Stimulated activated CD4-positive, alpha-beta T cell treated with anti-CD3 and anti-CD28 coated beads, Interleukin-12 subunit alpha, Interleukin-12 subunit beta, amount 100 ng/mL, for 4 hours (primary cell): ENCODE data around the gene LPGAT1.
"Not testable (repeated sequence)": the region's sequence is repeated elsewhere in the genome, so short reads cannot be mapped to it uniquely, and the experiment has no call there.

Experiments used
- DNase-seq: peaks from one replicate; pipeline ENCODE4 v3.0.0-alpha.2; 2020

The LPGAT1 gene

DNA sequence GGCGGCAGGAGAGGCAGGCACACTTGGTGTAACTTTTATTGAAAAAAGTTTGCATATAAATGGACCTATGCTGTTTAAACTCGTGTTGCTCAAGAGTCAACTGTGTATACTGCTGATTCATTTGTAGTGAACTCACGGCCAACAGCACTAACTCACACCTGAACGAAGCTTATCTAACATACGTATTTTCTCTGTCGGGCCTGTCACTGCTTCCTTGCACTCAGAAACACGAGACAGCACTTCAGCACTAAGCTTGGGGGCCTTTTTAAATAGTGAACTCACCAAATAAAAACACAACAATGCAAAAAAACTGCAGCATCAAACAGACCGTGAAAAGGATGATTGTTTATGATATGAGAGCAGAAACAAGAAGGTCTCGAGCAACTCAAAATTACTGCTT is 96.2 kb downstream of the LPGAT1 start:
- no peak for DNase-seq

DNA sequence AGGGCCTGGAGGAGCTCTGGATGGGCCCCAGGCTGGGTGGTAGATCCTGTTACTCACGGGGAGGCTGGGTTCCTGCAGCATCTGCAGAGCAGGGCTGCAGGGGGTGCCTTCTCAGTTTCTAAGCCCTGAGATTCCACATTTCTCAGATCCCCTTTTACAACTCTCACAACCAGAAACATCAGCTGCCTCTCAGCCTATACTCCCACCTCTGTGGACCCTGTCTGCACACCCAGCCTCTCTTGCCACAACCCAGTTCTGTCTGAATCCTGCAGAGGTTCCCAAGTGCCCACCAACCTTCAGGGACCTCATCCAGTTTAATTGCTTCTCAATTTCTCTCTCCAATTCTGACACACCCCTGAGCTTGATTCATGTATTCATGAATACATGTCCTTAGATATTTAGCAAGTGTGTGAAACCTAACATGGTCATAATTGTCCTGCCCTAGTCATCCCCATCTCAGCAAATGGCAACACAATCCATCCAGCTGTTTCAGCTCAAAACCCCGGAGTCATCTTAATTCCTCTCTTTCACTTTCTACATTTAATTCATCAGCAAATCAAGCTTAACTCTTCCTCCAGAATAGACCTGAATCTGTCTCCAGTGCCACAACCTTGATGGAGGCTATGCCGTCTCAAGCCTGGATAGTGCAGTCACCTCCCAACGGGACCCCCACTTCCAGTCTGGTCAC is 98.1 kb downstream of the LPGAT1 start:
- DNase-seq: no peak

DNA sequence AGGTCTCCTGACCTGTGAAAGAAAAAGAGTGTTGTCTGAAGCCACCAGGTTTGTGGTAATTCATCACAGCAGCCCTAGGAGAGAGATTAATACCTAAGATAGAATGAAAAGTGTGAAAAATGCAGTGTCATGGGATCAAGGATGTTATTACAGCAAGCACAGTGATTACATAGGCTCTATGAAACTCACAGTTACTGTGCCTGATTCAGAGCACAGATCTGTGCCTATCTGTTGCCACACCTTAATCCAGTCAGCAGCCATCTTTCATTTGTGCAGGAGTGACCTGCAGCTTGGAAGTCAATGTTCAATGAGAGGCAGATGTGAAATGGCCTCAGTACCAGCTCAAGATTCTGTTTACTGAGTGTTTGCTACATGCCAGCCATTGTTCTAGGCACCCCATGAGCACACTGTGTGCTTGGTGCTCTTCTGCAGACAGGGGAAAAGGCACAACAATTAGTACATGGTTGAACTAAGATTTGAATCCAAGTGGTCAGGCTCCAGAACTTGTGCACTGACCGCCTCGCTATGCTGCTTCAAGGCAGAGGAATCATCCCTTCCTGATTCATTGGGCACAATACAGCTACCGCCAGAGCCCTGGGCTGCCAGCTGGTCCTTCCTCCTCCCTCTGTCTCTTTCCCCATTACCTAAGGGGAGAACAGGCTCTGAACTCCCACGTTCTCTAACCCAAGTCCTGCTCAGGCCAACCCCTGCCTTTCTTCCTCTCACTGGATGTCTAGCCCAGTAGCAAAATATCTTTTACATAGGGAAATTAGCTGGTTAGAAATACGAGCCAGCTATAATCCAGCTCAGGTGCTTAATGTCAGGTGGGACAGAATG is 98.9 kb downstream of the LPGAT1 start:
- DNase-seq: no peak

DNA sequence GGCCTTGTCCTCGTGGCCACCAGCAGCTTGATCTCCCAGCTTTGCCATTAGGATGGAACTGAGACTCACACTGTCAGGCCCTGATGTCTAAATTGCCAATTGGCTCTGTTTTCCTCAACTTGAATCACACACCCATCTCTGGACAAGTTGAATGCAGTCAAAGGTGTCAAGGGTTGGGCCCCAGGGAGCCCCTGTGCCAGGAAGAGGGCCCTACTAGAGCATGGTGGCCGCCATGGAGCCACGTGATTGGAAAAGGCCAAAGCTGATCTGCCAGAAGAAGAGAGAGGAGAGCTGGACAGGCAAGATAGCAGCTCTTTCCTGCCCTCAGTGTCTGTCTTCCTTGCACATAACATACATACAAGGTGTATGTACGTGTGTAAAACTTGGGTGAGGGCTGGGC is 100.2 kb downstream of the LPGAT1 start:
- no peak for DNase-seq

DNA sequence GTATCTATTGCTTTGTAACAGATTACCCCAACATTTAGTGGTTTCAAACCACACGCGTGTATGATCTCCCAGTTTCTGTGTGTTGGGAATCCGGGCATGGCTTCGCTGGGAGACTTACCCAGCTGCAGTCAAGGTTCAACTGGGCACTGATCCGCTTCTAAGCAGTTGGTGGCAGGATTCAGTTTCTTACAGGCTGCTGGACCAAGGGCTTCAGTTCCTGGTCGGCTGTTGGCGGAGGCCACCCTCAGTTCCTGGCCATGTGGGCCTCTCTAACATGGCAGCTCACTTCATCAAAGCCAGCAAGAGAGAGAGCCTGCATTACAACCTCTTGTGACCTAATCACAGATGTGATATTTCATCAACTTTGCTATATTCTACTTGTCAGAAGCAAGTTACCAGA is 101.3 kb downstream of the LPGAT1 start:
- DNase-seq: no peak

DNA sequence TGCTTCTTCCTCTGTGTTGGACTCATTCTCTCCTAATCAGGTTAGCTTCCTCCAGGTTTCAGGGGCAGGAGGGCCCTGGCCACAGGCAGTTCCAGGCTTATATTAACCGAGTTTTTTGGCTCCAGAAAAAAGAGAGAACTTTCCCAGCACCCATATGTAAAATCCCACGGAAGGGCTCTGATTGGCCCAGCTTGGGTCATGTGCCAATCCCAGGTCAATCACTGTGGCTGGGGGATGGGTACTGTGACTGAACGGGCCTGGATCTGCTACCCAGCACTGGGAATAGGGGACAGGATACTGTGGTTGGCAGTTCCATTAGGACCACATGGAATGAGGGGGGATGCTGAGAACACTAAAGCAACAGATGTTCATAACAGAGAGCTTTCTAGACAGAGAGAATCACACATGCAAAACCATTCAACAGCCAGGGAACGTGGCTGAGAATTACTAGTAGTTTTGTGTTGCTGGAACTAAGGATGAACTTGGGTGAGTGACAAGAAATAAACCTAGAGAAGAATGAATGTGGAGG is 104.0 kb downstream of the LPGAT1 start:
- DNase-seq: no peak

DNA sequence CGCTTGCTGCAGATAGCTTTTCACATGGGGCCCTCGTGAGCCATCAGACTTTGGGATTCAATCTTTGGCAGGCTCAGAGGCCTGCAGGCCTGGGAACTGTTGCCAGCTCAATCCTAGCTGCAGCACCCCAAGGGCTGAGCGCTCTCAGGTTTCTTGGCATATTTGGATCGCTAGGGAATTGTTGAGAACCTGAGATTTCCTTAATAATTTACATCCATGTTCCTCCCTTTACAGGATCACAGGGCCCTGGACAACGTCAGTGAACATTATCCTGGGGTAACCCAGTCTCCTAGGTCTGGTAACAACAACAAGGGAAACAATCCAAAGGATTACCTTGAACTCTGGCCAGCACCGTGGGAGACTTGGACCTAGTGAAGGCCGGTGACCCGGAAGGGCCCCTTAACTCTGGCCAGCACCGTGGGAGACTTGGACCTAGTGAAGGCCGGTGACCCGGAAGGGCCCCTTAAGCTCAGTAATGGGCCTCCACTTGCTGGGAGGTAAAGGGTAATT is 105.8 kb downstream of the LPGAT1 start:
- DNase-seq: no peak

DNA sequence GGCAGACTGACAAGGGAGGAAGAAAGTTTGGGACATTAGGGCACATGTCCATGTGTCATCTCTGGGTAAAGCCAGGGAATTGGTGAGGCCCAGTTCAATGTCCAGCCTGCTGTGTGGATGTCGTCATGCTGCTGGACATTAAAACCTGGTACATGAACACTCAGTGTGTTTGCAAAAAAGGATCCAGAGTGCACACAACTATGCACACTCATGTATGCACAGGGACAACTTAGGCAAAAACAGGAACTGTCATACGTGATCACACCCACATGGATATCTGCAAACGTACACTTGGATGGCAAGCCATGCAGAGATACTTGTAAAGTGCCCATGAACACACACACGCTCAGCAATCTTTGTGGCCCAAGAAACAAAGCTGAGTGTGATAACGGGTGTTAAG is 107.3 kb downstream of the LPGAT1 start:
- no peak for DNase-seq

DNA sequence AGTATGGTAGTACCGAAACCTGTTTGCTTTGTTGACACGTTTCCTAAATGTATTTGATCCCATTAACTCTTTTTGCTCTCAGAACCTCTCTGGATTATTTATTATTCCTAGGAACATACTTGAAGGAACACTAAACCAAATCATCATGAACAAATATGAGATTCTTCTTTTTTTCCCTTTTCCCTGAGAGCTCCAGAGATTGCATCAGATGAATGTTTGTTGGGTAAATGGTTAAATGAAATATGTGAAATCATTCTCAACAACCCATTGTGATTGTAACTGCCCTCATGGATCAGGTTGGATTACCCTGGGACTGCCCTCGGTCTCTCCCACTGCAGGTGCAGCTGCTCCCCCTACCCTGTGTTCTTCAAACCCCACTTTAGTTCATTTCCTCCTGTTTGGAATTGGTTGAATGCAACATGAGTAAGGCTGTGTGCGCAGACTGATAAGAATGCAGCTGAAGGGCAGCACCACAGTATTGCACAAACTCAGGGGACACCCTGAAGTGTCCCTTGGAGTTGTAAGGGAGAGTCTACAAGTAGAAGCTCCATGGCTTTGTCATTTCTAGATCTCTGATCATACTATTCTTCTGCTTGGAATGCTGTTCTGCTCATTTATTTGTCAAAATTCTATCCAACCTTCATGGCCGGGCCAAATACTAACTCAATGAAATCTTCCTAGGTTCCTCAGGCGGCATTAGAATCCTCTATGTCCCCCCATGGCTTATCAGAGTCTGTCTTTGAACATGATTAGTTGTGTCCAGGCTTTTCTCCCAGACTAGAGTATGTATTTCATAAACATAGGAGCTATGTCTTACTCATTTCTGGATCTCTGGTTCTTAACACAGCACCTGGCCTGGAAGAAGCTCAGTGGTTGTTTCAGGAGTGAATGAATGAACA is 108.0 kb downstream of the LPGAT1 start:
- DNase-seq: no peak

DNA sequence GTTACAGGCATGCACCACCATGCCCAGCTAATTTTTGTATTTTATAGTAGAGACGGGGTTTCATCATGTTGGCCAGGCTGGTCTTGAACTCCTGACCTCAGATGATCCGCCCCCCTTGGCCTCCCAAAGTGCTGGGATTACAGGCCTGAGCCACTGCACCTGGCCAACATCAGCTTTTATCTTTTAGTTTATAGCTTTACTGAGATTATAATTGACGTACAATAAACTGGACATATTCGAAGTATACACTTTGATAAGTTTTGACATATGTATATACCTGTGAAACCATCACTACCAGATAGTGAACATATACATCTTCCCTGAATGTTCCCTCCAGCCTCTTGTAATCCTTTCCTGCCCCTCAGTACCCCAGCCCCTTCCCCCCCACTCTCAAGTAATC is 114.0 kb downstream of the LPGAT1 start:
- DNase-seq: not testable (repeated sequence)

DNA sequence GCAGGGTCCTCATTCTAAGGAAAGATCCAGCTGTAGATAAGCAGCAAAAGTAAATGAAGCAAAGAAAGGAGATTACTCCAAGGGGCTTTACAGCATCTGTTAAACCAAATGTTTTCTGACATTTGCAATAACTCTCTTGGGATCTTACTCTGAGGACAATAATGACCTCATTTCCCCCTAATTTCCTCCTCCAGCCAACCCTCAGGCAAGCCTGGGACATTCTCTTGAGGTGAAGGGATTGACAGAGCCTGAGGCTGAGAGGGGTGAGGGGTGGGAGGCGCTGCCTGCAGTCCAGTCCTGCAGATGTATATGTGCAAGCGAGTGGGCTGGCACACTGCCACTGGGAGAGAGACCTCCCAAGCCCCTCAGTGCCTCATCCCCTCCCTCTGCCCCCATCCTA is 114.6 kb downstream of the LPGAT1 start:
- DNase-seq: no peak

DNA sequence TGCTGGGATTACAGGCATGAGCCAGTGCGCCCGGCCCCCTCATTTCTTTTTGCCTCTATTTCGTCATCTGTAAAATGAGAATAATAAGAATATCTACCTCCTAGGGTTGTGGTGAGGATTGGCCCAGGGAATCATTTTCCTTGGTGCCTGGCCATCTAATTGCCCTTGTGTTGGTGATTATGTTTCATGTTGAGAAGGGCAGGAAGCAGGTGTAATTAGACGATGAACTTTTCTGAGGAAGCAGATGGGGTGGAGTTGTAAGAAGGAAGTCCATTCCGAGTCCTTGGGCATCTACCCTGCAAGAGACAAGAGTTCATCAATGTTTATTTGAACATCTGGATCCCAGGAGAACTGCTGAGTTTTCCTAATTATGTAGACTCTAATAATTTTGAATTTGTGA is 116.4 kb downstream of the LPGAT1 start:
- DNase-seq: no peak

DNA sequence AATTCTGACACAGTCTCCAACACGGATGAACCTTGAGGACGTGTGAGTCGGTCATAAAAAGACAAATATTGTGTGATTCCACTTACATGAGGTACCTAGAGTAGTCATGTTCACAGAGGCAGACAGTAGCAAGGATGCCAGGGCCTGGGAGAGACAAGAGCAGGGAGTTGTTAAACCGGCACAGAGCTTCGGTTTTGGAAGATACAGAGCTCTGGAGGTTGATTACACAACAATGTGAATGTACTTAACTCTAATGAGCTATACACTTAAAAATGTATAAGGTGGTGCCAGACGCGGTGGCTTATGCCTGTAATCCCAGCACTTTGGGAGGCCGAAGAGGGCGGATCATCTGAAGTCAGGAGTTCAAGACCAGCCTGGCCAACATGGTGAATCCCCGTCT is 117.3 kb downstream of the LPGAT1 start:
- DNase-seq: no peak

DNA sequence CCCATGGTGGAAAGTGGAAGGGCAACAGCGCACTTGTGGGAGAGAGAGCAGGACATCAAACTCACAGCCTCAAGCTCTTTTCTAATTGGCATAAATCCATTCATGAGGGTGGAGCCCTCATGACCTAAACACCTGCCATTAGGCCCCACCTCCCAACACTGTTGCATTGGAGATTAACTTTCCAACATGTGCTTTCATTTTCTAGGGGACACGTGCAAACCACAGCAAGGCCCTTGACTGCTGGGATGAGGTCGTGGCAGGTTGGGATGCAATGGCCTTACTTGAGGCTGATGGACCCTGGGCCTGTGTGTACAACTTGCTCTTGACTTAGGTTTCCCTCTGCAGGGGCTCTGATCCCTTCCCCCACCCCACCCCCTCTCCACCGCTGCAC is 119.3 kb downstream of the LPGAT1 start:
- DNase-seq: no peak

DNA sequence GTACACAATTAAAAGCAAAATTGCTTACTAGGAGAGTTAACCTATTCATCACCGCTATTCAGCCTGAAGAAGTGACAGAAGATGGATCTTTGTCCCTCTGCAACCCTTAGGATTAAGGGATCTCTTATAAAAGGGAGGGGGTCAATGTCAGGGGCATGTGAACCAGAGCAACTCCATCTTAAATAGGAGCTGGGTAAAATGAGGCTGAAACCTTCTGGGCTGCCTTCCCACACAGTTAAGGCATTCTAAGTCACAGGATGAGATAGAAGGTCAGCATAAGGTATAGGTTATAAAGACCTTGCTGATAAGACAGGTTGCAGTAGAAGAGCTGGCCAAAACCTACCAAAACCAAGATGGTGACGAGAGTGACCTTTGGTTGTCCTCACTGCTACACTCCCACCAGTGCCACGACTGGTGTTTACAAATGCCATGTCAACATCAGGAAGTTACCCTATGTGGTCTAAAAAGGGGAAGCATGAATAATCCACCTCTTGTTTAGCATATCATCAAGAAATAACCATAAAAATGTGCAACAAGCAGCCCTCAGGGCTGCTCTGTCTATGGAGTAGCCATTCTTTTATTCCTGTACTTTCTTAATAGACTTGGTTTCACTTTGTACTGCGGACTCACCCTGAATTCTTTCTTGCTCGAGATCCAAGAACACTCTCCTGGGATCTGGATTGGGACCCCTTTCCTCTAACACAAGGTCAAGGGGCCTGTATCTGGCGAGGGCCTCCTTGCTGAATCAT is 119.8 kb downstream of the LPGAT1 start:
- DNase-seq: no peak

DNA sequence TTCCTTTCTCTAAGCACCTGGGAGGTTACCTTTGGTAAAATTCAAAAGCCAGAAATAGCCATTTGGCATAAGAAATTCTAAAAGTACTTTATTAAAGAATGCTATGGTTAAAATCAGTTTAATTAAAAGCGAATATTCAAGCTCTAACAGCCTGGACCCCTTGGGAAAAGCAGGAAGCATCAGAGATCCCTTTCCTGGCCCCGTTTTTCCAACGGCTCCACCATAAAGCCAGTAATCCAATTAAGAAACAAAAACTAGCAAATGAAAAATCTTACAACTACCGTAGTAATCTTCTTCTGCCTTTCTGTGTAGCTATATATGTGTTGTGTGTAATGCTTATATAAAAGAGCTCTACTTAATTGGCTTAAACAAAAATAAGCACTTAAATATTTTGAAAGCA is 121.6 kb downstream of the LPGAT1 start:
- DNase-seq: no peak

DNA sequence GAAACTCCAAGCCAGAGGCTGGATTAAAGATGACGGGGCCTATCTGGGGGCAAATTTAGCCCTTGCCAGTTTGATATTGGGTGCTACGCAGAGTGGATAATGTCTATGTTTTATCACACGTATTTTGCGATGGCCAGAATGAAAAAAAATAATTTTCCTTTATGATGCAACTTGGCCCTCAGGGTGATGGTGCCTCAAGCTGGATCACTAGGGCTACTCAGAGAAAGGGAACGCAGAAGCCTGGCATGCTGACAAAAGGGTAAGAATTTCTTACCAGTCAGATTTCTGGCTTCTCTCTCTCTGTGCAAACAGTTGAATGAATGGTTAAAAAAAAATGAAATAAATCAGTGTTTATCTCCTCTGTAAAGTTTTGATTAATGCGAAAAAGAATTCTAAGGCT is 122.6 kb downstream of the LPGAT1 start:
- no peak for DNase-seq

DNA sequence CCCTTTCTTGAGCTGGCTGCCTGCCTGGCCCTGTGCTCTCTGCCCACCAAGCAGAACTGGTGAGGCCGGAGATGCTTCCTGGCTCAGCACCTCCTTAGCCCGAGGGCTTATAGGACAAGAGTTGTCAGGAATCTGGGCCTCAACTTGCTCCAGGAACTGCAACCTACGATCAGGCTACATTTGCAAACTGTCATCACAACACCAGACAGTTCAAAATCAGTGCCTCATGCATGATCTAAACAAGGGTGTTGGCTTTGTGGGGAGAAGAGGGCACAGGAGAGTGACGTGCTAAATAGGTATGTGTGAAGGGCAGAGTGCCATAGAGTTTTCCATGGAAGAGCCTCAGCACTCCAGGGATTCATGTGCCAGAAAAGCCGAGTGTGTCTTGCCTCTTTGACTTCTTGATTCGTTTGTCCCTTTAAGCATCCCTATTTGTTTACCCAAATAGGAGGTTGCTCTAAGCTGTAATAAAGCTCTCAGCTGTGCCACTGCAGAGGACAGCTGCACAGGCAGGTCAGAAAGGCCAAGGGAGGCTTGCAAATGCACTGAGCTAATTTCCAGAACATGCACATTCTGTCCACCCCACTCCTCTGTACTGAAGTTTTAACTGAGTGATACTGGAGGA is 125.0 kb downstream of the LPGAT1 start:
- DNase-seq: no peak

DNA sequence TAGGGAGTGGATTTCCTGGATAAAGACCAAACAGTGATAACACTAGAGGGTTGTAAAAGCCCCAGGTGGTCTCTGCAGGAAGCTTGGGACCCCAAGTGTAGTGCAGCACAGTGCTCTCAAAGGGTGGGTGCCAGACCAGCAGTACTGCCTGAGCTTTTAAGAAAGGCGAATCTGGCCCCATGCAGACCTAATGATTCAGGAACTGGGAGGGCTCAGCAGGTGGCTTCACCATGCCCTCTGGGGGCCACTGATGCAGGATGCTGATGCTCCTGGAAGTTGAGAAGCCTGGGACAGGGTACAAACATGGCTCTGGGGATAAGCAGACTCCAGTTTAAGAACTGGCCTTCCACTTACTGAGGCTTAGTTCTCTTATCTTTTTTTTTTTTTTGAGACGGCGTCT is 126.0 kb downstream of the LPGAT1 start:
- DNase-seq: no peak

DNA sequence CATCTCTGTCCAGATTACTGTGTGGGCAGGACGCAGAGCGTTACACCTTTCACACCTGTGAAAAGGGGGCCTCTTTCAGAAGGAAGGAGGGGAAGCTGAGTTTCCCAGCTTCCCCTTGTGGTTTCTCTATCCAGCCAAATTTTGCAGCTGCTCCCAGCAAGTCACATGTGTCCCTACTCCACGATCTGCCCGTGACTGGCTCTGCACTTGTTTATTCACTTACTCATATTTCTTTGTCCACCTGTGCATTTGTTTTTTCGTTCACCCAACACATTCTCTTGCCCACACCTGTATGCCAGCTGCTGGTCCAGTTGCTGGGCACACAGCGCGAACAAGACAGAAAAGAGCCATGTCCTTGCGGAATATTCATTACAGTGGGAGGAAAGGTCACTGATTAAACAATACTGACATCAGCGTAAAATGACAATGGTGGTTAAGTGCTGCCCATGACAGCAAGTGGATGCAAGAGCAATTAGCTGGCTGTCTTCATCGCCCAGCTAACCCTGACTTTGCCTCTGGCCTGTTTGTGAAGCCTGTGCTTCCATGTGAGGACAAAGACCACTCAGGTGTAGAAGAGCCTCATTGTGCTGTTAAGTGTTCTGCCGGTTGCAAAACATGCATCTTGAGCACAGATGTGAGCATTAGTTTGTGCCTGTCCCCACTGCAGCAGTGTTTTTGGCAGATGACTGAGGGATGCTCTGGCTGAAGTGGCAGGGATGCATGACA is 126.6 kb downstream of the LPGAT1 start:
- DNase-seq: no peak

DNA sequence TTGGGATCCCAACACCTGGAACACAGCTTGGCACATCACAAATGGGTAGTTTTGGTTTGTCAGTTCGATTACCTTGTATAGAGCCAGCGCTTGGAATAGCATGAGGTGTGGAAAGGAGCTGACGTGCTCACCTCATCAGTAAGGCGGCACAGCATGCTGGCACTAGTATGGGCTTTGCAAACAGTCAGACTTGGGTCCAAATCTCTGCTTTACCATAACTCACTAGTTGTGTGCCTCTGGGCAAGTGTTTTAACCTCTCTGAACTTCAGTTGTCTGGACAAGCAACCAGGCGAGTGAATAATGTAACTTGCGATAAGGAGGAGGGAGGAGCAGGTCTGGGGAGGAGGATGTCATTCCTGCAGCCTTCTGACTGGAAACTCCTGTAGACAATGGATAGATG is 128.8 kb downstream of the LPGAT1 start:
- DNase-seq: no peak
